DLD1 (cell line): ENCODE measurements around the gene WAPL.

Experiments
- in situ Hi-C: cut with HindIII; loops from 2 replicates; pipeline ENCODE4 v1.10.0; 2017; ENCODE audit warnings: low sequenced_read_pairs

The WAPL gene

GRCh38 chr10:86523348-86523747 lies 1.8 kb upstream of the WAPL start:
- in situ Hi-C loops = no loop called here

- in situ Hi-C loops = no loop called here
Measured at GRCh38 chr10:86522510-86522855, 891 bp upstream of the WAPL start.

- in situ Hi-C loops = no loop called here
Measured at GRCh38 chr10:86520871-86521677, 518 bp downstream of the WAPL start.

GRCh38 chr10:86518781-86519180 lies 2.8 kb downstream of the WAPL start:
- in situ Hi-C loops = no loop called here

- in situ Hi-C loops = no loop called here
Measured at GRCh38 chr10:86512137-86512536, 9.5 kb downstream of the WAPL start.

GRCh38 chr10:86511027-86511865 lies 10.3 kb downstream of the WAPL start:
- in situ Hi-C loops = no loop called here

- in situ Hi-C loops = no loop called here
Measured at GRCh38 chr10:86509145-86509544, 12.4 kb downstream of the WAPL start.

GRCh38 chr10:86508217-86508616 lies 13.4 kb downstream of the WAPL start:
- in situ Hi-C loops = no loop called here

- in situ Hi-C loops = no loop called here
Measured at GRCh38 chr10:86506499-86506898, 15.1 kb downstream of the WAPL start.

GRCh38 chr10:86506062-86506461 lies 15.5 kb downstream of the WAPL start:
- in situ Hi-C loops = no loop called here

GRCh38 chr10:86504510-86504909 lies 17.1 kb downstream of the WAPL start:
- in situ Hi-C loops = no loop called here

- in situ Hi-C loops = no loop called here
Measured at GRCh38 chr10:86500846-86501245, 20.7 kb downstream of the WAPL start.

- in situ Hi-C loops = no loop called here
Measured at GRCh38 chr10:86498598-86498997, 23.0 kb downstream of the WAPL start.

- in situ Hi-C loops = no loop called here
Measured at GRCh38 chr10:86497621-86498020, 24.0 kb downstream of the WAPL start.

- in situ Hi-C loops = no loop called here
Measured at GRCh38 chr10:86489960-86490612, 31.5 kb downstream of the WAPL start.

- in situ Hi-C loops = no loop called here
Measured at GRCh38 chr10:86489071-86489810, 32.4 kb downstream of the WAPL start.

- in situ Hi-C loops = no loop called here
Measured at GRCh38 chr10:86486856-86487255, 34.7 kb downstream of the WAPL start.

GRCh38 chr10:86483664-86484063 lies 37.9 kb downstream of the WAPL start:
- in situ Hi-C loops = no loop called here

GRCh38 chr10:86481761-86482160 lies 39.8 kb downstream of the WAPL start:
- in situ Hi-C loops = no loop called here

- in situ Hi-C loops = no loop called here
Measured at GRCh38 chr10:86480571-86480970, 41.0 kb downstream of the WAPL start.

GRCh38 chr10:86472061-86472460 lies 49.5 kb downstream of the WAPL start:
- in situ Hi-C loops = no loop called here
